Esophagus muscularis mucosa (tissue), 4 donors: ENCODE data around the gene CLEC9A. TPM values are rescaled to one million over a fixed set of nuclear protein-coding genes. Genes with fewer than 3 reads are reported as not detected.

Experiments used
- DNase-seq: peaks from one replicate; pipeline ENCODE4 v3.0.0-alpha.2; 2017; ENCODE audit errors: extremely low spot score
- H3K27ac ChIP-seq, 4 donors: fragments of 200-600 bp; sonication (generic); replicated peaks in 1 of 4; 1 replicate in 3 of 4; 2 replicates in 1 of 4; pipeline ENCODE4 v1.5.1; 2016 to 2019; ENCODE audit warnings: mild to moderate bottlenecking in 1 of 4
- H3K27me3 ChIP-seq, 4 donors: fragments of 200-600 bp; sonication (generic); one replicate each; pipeline versions ENCODE4 v1.5.1 to v1.6.0; 2016 to 2019
- H3K36me3 ChIP-seq, 4 donors: fragments of 200-600 bp; sonication (generic); one replicate each; pipeline ENCODE4 v1.5.1; 2016 to 2019
- H3K4me1 ChIP-seq, 4 donors: fragments of 200-600 bp; sonication (generic); one replicate each; pipeline ENCODE4 v1.5.1; 2016 to 2019
- H3K4me3 ChIP-seq, 4 donors: fragments of 200-600 bp; sonication (generic); 1 replicate in 2 of 4; 2 replicates in 2 of 4; pipeline ENCODE4 v1.5.1; 2016 to 2019; ENCODE audit warnings: mild to moderate bottlenecking in 4 of 4, moderate library complexity in 1 of 4
- H3K9me3 ChIP-seq, 4 donors: fragments of 200-600 bp; sonication (generic); 1 replicate in 3 of 4; 2 replicates in 1 of 4; pipeline ENCODE4 v1.5.1; 2016 to 2019
- CTCF ChIP-seq, 3 experiments: fragments of 200-600 bp in 2 of 3; fragments of 450-650 bp in 1 of 3; sonication (generic) in 2 of 3; IDR thresholded peaks; one replicate each; pipeline ENCODE4 v1.5.1; 2017 to 2019; ENCODE audit warnings: antibody characterized with exemption in 3 of 3, mild to moderate bottlenecking in 2 of 3, moderate library complexity in 1 of 3
- EP300 ChIP-seq: sonication (generic); formaldehyde crosslinking; IDR thresholded peaks from one replicate; pipeline ENCODE4 v1.6.1; 2017; ENCODE audit warnings: antibody characterized with exemption
- POLR2A ChIP-seq: fragments of 450-650 bp; IDR thresholded peaks from one replicate; pipeline ENCODE4 v1.6.1; 2017; ENCODE audit warnings: antibody characterized with exemption, moderate library complexity, mild to moderate bottlenecking, low read depth
- POLR2AphosphoS5 ChIP-seq, 2 donors: sonication (generic); formaldehyde crosslinking; IDR thresholded peaks; one replicate each; pipeline ENCODE4 v1.6.1; 2017; ENCODE audit warnings: antibody characterized with exemption in 2 of 2
- WGBS: methylation state at CpG from one replicate; pipeline ENCODE4 v1.1.5; 2018; 5-methylcytosine and 5-hydroxymethylcytosine counted together
- intact Hi-C: fragments of 100-400 bp; cut with DNase I; formaldehyde crosslinking; loops from one replicate; pipeline ENCODE4 v1.15.1; 2023
- total RNA-seq, 4 donors: library from RNA; depleted of rRNA; stranded (reverse); fragments of >200 nt; gene quantifications; one replicate each; pipeline versions ENCODE4 v1.1.0 to v1.2.1, GENCODE V29; 2016

Gene CLEC9A
- total RNA-seq, 4 donors from 2014 or later: 0.17 TPM; not detected in 3

- Histone ChIP-seq H3K27ac (peak overlapping the region; percentile 11 to 24 (median 18)), H3K4me1 (peaks cover 0 to 6% (median 4%) of the 10 kb centered on the region in 4 donors), H3K36me3 (peaks cover 0 to 7% (median 0%) of the 10 kb centered on the region in 4 donors), H3K27me3 (no peaks in the 10 kb centered on the region), H3K4me3 (no peak overlapping the region), H3K9me3 (no peaks in the 10 kb centered on the region)
- 52% methylated on average over 4 of the region's 4 CpGs for WGBS
- intact Hi-C loops: no loop called here
- DNase-seq: no peak
- no peak for TF ChIP-seq POLR2A
- TF ChIP-seq CTCF (IDR thresholded peaks at IDR 0.05): no peak
- no peak for TF ChIP-seq EP300
- TF ChIP-seq POLR2AphosphoS5 (IDR thresholded peaks at IDR 0.05): no peak
Observed at GRCh38 chr12:10067264-10067663, 36.8 kb downstream of the CLEC9A start.

- peaks cover 0 to 12% (median 0%) of the 10 kb centered on the region in 4 donors for H3K36me3 ChIP-seq
- H3K27ac ChIP-seq: peak overlapping the region in 3 of 4 donors; percentile 11 to 64 (median 24)
- no peaks in the 10 kb centered on the region for H3K9me3 ChIP-seq
- no peak overlapping the region for H3K4me3 ChIP-seq
- intact Hi-C loops: no loop called here
- H3K4me1 ChIP-seq: peaks cover 0 to 6% (median 4%) of the 10 kb centered on the region in 4 donors
- 40% methylated on average over 3 of the region's 3 CpGs for WGBS
- TF ChIP-seq EP300 (no peak), POLR2A (no peak), CTCF (IDR thresholded peaks at IDR 0.05) (no peak), POLR2AphosphoS5 (IDR thresholded peaks at IDR 0.05) (peak; percentile 55 to 59)
- DNase-seq: no peak
- no peaks in the 10 kb centered on the region for H3K27me3 ChIP-seq
Observed at GRCh38 chr12:10067942-10068341, 37.5 kb downstream of the CLEC9A start.

GRCh38 chr12:10068644-10069043, 38.2 kb downstream of the CLEC9A start:
- intact Hi-C loops: no loop called here
- peak overlapping the region; percentile 30 to 64 (median 46) for H3K27ac ChIP-seq

GRCh38 chr12:10069099-10069498, 38.6 kb downstream of the CLEC9A start:
- 32% methylated on average over 4 of the region's 4 CpGs for WGBS
- Histone ChIP-seq H3K27me3 (no peaks in the 10 kb centered on the region), H3K4me1 (peaks cover 0 to 6% (median 4%) of the 10 kb centered on the region in 4 donors), H3K27ac (peak overlapping the region; percentile 20 to 64 (median 38)), H3K36me3 (peaks cover 0 to 13% (median 0%) of the 10 kb centered on the region in 4 donors), H3K4me3 (no peak overlapping the region), H3K9me3 (no peaks in the 10 kb centered on the region)
- no peak for DNase-seq
- TF ChIP-seq POLR2AphosphoS5 (IDR thresholded peaks at IDR 0.05) (no peak), POLR2A (no peak), CTCF (IDR thresholded peaks at IDR 0.05) (no peak), EP300 (no peak)
- intact Hi-C loops: no loop called here

More at GRCh38 chr12:10068644-10069043, 38.2 kb downstream of the CLEC9A start:
- DNase-seq: no peak
- H3K4me1 ChIP-seq: peaks cover 0 to 6% (median 4%) of the 10 kb centered on the region in 4 donors
- no peaks in the 10 kb centered on the region for H3K27me3 ChIP-seq
- no peaks in the 10 kb centered on the region for H3K9me3 ChIP-seq
- 72% methylated on average over 1 of the region's 1 CpG for WGBS
- peaks cover 0 to 13% (median 0%) of the 10 kb centered on the region in 4 donors for H3K36me3 ChIP-seq
- no peak for TF ChIP-seq CTCF (IDR thresholded peaks at IDR 0.05)
- no peak for TF ChIP-seq POLR2AphosphoS5 (IDR thresholded peaks at IDR 0.05)
- TF ChIP-seq POLR2A: no peak
- no peak for TF ChIP-seq EP300
- no peak overlapping the region for H3K4me3 ChIP-seq

- TF ChIP-seq EP300 (no peak), CTCF (IDR thresholded peaks at IDR 0.05) (no peak), POLR2AphosphoS5 (IDR thresholded peaks at IDR 0.05) (no peak), POLR2A (no peak)
- 22% methylated on average over 3 of the region's 3 CpGs for WGBS
- intact Hi-C loops: no loop called here
- no peak overlapping the region for H3K27ac ChIP-seq
- H3K27me3 ChIP-seq: no peaks in the 10 kb centered on the region
- H3K9me3 ChIP-seq: no peaks in the 10 kb centered on the region
- peaks cover 0 to 13% (median 0%) of the 10 kb centered on the region in 4 donors for H3K36me3 ChIP-seq
- H3K4me3 ChIP-seq: no peak overlapping the region
- H3K4me1 ChIP-seq: peaks cover 0 to 6% (median 4%) of the 10 kb centered on the region in 4 donors
- no peak for DNase-seq
Observed at GRCh38 chr12:10069976-10070375, 39.5 kb downstream of the CLEC9A start.
